ENCODE measurements around the gene BDH1. TPM values are rescaled to one million over a fixed set of nuclear protein-coding genes. Genes with fewer than 3 reads are reported as not detected.
A peak's percentile ranks its signal among the peaks of the same experiment; 100 is the strongest.
"Not testable (repeated sequence)": the region's sequence is repeated elsewhere in the genome, so short reads cannot be mapped to it uniquely, and the experiment has no call there.

BDH1 gene
- polyA plus RNA-seq (2013, experiment 1 of 2) = 7.9 TPM
- polyA plus RNA-seq (2013, experiment 2 of 2) = 8.5 TPM

DNA sequence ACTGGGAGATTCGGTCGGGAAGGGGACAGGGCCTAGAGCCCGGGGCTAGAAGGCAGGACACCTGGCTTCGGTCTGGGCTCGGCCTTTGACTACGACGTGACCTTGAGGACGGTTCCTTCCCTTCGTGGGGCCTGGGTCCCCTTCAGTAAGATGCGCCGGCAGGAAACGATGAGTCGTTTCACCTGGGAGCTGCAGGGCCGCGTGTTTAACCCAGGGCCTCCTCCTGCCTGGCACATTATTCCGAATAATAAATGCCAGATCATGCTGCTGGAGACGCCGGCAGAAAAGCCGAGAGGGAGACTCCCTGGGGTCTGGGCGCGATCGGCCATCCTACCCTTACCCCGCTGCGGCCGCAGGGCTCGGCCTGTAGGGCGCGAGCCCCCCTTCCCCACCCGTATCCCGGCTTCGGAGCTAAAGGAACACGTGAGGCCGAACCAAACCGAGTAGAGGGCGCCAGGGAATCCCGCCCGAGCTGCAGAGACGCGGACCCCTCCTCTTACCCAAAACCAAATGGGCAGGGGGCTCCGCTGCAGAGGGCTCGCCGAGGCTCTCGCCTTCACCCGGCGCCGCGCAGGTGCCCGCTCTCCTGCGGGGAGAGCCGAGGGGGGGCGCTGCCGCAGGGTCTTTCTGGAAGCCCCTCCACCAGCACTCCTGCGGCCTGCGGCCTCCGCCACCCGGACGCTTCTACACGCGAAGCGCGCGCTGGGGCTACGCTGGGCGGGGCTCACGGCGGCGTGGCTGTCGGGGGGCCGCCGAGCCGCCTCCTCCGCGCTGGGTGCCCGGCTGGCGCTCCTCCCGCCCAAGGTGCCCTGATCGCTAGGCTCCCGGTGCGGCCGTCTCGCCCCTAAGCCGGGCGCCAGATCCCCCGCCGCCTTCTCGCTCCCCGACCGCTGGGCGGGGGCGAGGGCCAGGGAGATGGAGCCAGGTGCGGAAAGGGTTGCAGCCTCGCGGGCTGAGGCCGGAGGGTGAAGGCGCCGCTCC lies at the start of gene BDH1:
TSS of gene BDH1 (minus strand) at position 688 of the 981 bp plus-strand sequence. CDS start 9,525 bp downstream, outside the sequence.
- peak within 1 kb of the TSS; percentile 64 for H3K18ac ChIP-seq (ENCODE audit: low read length)
- no peak within 1 kb of the TSS for H3K27ac ChIP-seq (ENCODE audit: low read depth, low read length)
- no peak within 1 kb of the TSS for H2AK5ac ChIP-seq (ENCODE audit: low read length)
- H2BK15ac ChIP-seq (replicated peaks; ENCODE audit: low read depth) = no peak within 1 kb of the TSS
- no CpG with 5 or more reads among the region's 96 CpGs for WGBS (ENCODE audit: extremely low coverage, insufficient coverage, low lambda C conversion rate)
- H2BK120ac ChIP-seq (ENCODE audit: low read depth, low read length) = no peak within 1 kb of the TSS
- peak within 1 kb of the TSS; percentile 72 for H3K4me3 ChIP-seq (ENCODE audit: low read length)
- H3K23ac ChIP-seq (ENCODE audit: low read length) = peak within 1 kb of the TSS; percentile 81
- no peaks in the 10 kb centered on the region for H3K79me1 ChIP-seq (ENCODE audit: low read length)
- peak within 1 kb of the TSS; percentile 93 for H3K56ac ChIP-seq (ENCODE audit: low read length)
- H3K4ac ChIP-seq (ENCODE audit: low read depth, low read length) = peak within 1 kb of the TSS; percentile 19
- no peaks in the 10 kb centered on the region for H3K27me3 ChIP-seq (ENCODE audit: insufficient read depth, low read length, poor library complexity)
- DNase-seq = peak; percentile 81
- no peak within 1 kb of the TSS for H4K5ac ChIP-seq (ENCODE audit: low read length)
- peak within 1 kb of the TSS; percentile 3 for H4K8ac ChIP-seq (ENCODE audit: low read depth, low read length)
- H2BK5ac ChIP-seq (ENCODE audit: low read length) = peak within 1 kb of the TSS; percentile 58
- H3K79me2 ChIP-seq (ENCODE audit: control insufficient read depth, insufficient read depth, low read length) = no peaks in the 10 kb centered on the region
- H3K9ac ChIP-seq (ENCODE audit: low read length) = peak within 1 kb of the TSS; percentile 88
- peaks cover 3% of the 10 kb centered on the region for H3K4me1 ChIP-seq (ENCODE audit: control insufficient read depth, low read depth, low read length)
- H3K4me2 ChIP-seq (ENCODE audit: low read length) = peak within 1 kb of the TSS; percentile 97
- no peaks in the 10 kb centered on the region for H3K36me3 ChIP-seq (ENCODE audit: control insufficient read depth, insufficient read depth, low read length)

DNA sequence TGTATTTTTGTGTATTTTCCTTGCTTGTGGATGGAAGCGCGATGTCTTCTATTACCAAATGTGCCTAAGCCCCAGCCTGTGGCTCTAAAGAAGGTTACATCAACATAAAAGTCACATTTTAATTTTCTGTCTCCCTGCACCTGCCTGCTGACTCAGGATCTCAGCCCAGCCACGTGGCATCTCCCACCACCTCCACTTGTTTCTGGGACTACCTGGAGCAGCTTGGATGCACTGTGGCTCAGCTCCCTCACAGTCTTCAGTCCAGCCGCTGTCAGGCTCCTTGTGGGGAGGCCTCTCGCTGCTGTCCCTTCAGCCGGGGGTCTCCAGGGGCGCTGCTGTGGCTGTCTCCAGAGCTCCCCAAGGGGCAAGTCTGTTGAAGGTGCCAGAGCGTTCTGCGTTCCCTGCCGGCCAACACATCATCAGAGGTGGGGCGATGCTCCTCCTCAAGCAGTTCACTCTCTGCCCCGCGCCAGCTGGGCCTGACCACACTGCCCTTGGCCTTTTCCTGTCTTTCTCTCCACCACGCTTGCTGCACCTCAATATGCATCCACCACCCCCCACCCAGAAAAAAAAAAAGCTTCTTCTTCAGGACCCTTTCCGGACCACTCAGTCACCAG lies 47.7 kb upstream of the BDH1 start:
- no peaks in the 10 kb centered on the region for H3K27me3 ChIP-seq (ENCODE audit: insufficient read depth, low read length, poor library complexity)
- H4K8ac ChIP-seq (ENCODE audit: low read depth, low read length) = no peak overlapping the region
- no peak overlapping the region for H2BK120ac ChIP-seq (ENCODE audit: low read depth, low read length)
- H3K18ac ChIP-seq (ENCODE audit: low read length) = no peak overlapping the region
- WGBS (ENCODE audit: extremely low coverage, insufficient coverage, low lambda C conversion rate) = no CpG with 5 or more reads among the region's 15 CpGs
- H3K27ac ChIP-seq (ENCODE audit: low read depth, low read length) = no peak overlapping the region
- no peak overlapping the region for H3K56ac ChIP-seq (ENCODE audit: low read length)
- H2BK5ac ChIP-seq (ENCODE audit: low read length) = no peak overlapping the region
- H3K23ac ChIP-seq (ENCODE audit: low read length) = no peak overlapping the region
- H3K4me3 ChIP-seq (ENCODE audit: low read length) = no peak overlapping the region
- H3K4ac ChIP-seq (ENCODE audit: low read depth, low read length) = no peak overlapping the region
- no peak overlapping the region for H2AK5ac ChIP-seq (ENCODE audit: low read length)
- no peak overlapping the region for H4K5ac ChIP-seq (ENCODE audit: low read length)
- no peak overlapping the region for H2BK15ac ChIP-seq (replicated peaks; ENCODE audit: low read depth)
- H3K36me3 ChIP-seq (ENCODE audit: control insufficient read depth, insufficient read depth, low read length) = peaks cover 5% of the 10 kb centered on the region
- H3K4me2 ChIP-seq (ENCODE audit: low read length) = no peak overlapping the region
- H3K79me1 ChIP-seq (ENCODE audit: low read length) = no peaks in the 10 kb centered on the region
- no peaks in the 10 kb centered on the region for H3K79me2 ChIP-seq (ENCODE audit: control insufficient read depth, insufficient read depth, low read length)
- H3K9ac ChIP-seq (ENCODE audit: low read length) = no peak overlapping the region
- peaks cover 3% of the 10 kb centered on the region for H3K4me1 ChIP-seq (ENCODE audit: control insufficient read depth, low read depth, low read length)
- DNase-seq = no peak

DNA sequence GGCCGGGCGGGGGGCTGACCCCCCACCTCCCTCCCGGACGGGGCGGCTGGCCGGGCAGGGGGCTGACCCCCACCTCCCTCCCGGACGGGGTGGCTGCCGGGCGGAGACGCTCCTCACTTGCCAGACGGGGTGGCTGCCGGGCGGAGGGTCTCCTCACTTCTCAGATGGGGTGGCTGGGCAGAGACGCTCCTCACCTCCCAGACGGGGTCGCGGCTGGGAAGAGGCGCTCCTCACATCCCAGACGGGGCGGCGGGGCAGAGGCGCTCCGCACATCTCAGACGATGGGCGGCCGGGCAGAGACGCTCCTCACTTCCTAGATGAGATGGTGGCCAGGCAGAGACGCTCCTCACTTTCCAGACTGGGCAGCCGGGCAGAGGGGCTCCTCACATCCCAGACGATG lies 46.6 kb upstream of the BDH1 start:
- not testable (repeated sequence) for H4K5ac ChIP-seq (ENCODE audit: low read length); H3K4me1 ChIP-seq (ENCODE audit: control insufficient read depth, low read depth, low read length); H3K36me3 ChIP-seq (ENCODE audit: control insufficient read depth, insufficient read depth, low read length); H3K4me3 ChIP-seq (ENCODE audit: low read length); H3K9ac ChIP-seq (ENCODE audit: low read length); H2AK5ac ChIP-seq (ENCODE audit: low read length); DNase-seq; H3K56ac ChIP-seq (ENCODE audit: low read length); H3K18ac ChIP-seq (ENCODE audit: low read length); H2BK120ac ChIP-seq (ENCODE audit: low read depth, low read length); H2BK5ac ChIP-seq (ENCODE audit: low read length); H4K8ac ChIP-seq (ENCODE audit: low read depth, low read length); H3K23ac ChIP-seq (ENCODE audit: low read length); H3K79me2 ChIP-seq (ENCODE audit: control insufficient read depth, insufficient read depth, low read length); H2BK15ac ChIP-seq (replicated peaks; ENCODE audit: low read depth); H3K4me2 ChIP-seq (ENCODE audit: low read length); H3K4ac ChIP-seq (ENCODE audit: low read depth, low read length); H3K79me1 ChIP-seq (ENCODE audit: low read length); H3K27ac ChIP-seq (ENCODE audit: low read depth, low read length); H3K27me3 ChIP-seq (ENCODE audit: insufficient read depth, low read length, poor library complexity)
- no CpG with 5 or more reads among the region's 31 CpGs for WGBS (ENCODE audit: extremely low coverage, insufficient coverage, low lambda C conversion rate)

GRCh38 chr3:197601566-197601840 lies 45.7 kb upstream of the BDH1 start:
- H2AK5ac ChIP-seq (ENCODE audit: low read length); H3K18ac ChIP-seq (ENCODE audit: low read length); H3K79me1 ChIP-seq (ENCODE audit: low read length); DNase-seq; H3K23ac ChIP-seq (ENCODE audit: low read length); H3K4me2 ChIP-seq (ENCODE audit: low read length); H4K5ac ChIP-seq (ENCODE audit: low read length); H3K4ac ChIP-seq (ENCODE audit: low read depth, low read length); H3K27ac ChIP-seq (ENCODE audit: low read depth, low read length); H3K56ac ChIP-seq (ENCODE audit: low read length); H3K27me3 ChIP-seq (ENCODE audit: insufficient read depth, low read length, poor library complexity); H2BK15ac ChIP-seq (replicated peaks; ENCODE audit: low read depth); H3K4me3 ChIP-seq (ENCODE audit: low read length); H3K79me2 ChIP-seq (ENCODE audit: control insufficient read depth, insufficient read depth, low read length); H2BK5ac ChIP-seq (ENCODE audit: low read length); H3K4me1 ChIP-seq (ENCODE audit: control insufficient read depth, low read depth, low read length); H4K8ac ChIP-seq (ENCODE audit: low read depth, low read length); H3K9ac ChIP-seq (ENCODE audit: low read length); H3K36me3 ChIP-seq (ENCODE audit: control insufficient read depth, insufficient read depth, low read length); H2BK120ac ChIP-seq (ENCODE audit: low read depth, low read length): not testable (repeated sequence)
- whole genome bisulfite sequencing (ENCODE audit: extremely low coverage, insufficient coverage, low lambda C conversion rate) = no CpG with 5 or more reads among the region's 2 CpGs

DNA sequence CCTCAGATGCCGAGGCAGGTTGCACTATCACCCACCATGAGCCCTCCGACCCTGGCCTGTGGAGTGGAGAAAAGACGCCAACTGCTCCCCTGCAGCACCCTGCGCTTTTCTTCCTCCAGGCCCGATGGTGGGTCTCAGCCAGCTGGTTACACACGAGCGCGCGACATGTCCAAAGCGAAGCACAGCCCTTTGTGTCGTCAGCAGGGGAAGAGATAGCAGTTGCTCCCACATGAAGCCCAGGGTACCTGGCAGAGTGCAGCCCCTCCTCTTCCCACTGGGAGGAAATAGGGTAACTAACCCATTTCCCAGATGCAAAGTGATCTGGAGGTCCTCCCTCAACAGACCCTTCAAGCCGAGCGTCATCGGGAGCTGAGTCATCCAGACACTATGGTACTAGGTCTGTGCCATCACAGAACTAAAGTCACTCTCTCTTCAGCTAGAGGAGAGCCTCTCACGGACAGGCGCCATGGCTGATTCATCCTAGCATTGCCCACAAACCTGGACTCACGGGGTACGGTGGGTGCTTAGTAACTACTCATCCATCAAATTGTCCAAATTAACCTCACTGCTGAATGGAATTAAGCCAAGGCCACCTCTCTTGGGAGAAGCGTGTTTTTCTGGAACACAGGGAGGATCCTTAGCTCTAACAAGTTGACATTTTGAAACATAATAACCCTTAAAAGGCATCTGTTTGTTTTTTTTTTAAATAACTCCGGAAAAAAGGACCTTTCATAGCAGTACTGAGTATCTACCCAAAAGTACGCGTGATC lies 45.2 kb upstream of the BDH1 start:
- H3K56ac ChIP-seq (ENCODE audit: low read length) = no peak overlapping the region
- no peak overlapping the region for H2AK5ac ChIP-seq (ENCODE audit: low read length)
- no peak overlapping the region for H3K4ac ChIP-seq (ENCODE audit: low read depth, low read length)
- no peak overlapping the region for H3K9ac ChIP-seq (ENCODE audit: low read length)
- H4K5ac ChIP-seq (ENCODE audit: low read length) = no peak overlapping the region
- no peaks in the 10 kb centered on the region for H3K79me2 ChIP-seq (ENCODE audit: control insufficient read depth, insufficient read depth, low read length)
- no peak overlapping the region for H2BK15ac ChIP-seq (replicated peaks; ENCODE audit: low read depth)
- H3K79me1 ChIP-seq (ENCODE audit: low read length) = no peaks in the 10 kb centered on the region
- WGBS (ENCODE audit: extremely low coverage, insufficient coverage, low lambda C conversion rate) = no CpG with 5 or more reads among the region's 22 CpGs
- H3K18ac ChIP-seq (ENCODE audit: low read length) = no peak overlapping the region
- no peak overlapping the region for H2BK120ac ChIP-seq (ENCODE audit: low read depth, low read length)
- no peak overlapping the region for H3K27ac ChIP-seq (ENCODE audit: low read depth, low read length)
- H4K8ac ChIP-seq (ENCODE audit: low read depth, low read length) = no peak overlapping the region
- H3K4me1 ChIP-seq (ENCODE audit: control insufficient read depth, low read depth, low read length) = peaks cover 3% of the 10 kb centered on the region
- no peaks in the 10 kb centered on the region for H3K36me3 ChIP-seq (ENCODE audit: control insufficient read depth, insufficient read depth, low read length)
- H2BK5ac ChIP-seq (ENCODE audit: low read length) = no peak overlapping the region
- no peak overlapping the region for H3K4me3 ChIP-seq (ENCODE audit: low read length)
- H3K4me2 ChIP-seq (ENCODE audit: low read length) = no peak overlapping the region
- H3K27me3 ChIP-seq (ENCODE audit: insufficient read depth, low read length, poor library complexity) = no peaks in the 10 kb centered on the region
- H3K23ac ChIP-seq (ENCODE audit: low read length) = no peak overlapping the region
- DNase-seq = no peak
